H9 (cell line): Measurements from ENCODE around the gene GALNT13. TPM values are rescaled to one million over a fixed set of nuclear protein-coding genes. Genes with fewer than 3 reads are reported as not detected.

Source experiments
- DNase-seq: peaks from one replicate; pipeline ENCODE4 v3.0.0-alpha.2; 2017
- H2AFZ ChIP-seq: one replicate; pipeline ENCODE4 v1.6.1; 2013; ENCODE audit warnings: mild to moderate bottlenecking, low read length, control low read depth, moderate library complexity
- H2AK5ac ChIP-seq: 2 replicates; pipeline ENCODE4 v1.6.1; 2013; ENCODE audit warnings: low read length, control low read depth, mixed read lengths; ENCODE audit not compliant: insufficient read length
- H2BK120ac ChIP-seq: one replicate; pipeline ENCODE4 v1.6.1; 2013; ENCODE audit warnings: low read depth, mild to moderate bottlenecking, low read length, control low read depth, inconsistent platforms; ENCODE audit not compliant: poor library complexity, severe bottlenecking
- H2BK12ac ChIP-seq: 2 replicates; pipeline ENCODE4 v1.6.1; 2013; ENCODE audit warnings: low read length, control low read depth, mixed read lengths, low read depth; ENCODE audit not compliant: insufficient read length
- H2BK15ac ChIP-seq: 2 replicates; pipeline ENCODE4 v1.6.1; 2013; ENCODE audit warnings: low read depth, low read length, control low read depth
- H2BK20ac ChIP-seq: one replicate; pipeline ENCODE4 v1.6.1; 2013; ENCODE audit warnings: low read depth, mild to moderate bottlenecking, low read length, control low read depth, inconsistent platforms; ENCODE audit not compliant: poor library complexity, severe bottlenecking
- H2BK5ac ChIP-seq: 2 replicates; pipeline ENCODE4 v1.6.1; 2013; ENCODE audit warnings: low read length, control low read depth, mixed read lengths; ENCODE audit not compliant: insufficient read length
- H3K14ac ChIP-seq: 2 replicates; pipeline ENCODE4 v1.6.1; 2013; ENCODE audit warnings: low read length, control low read depth; ENCODE audit not compliant: insufficient read depth
- H3K18ac ChIP-seq: 2 replicates; pipeline ENCODE4 v1.6.1; 2013; ENCODE audit warnings: low read depth, mild to moderate bottlenecking, mixed read lengths, low read length, control low read depth; ENCODE audit not compliant: insufficient read length
- H3K23ac ChIP-seq: 2 replicates; pipeline ENCODE4 v1.6.1; 2013; ENCODE audit warnings: low read length, control low read depth, mixed read lengths, low read depth; ENCODE audit not compliant: insufficient read length
- H3K23me2 ChIP-seq: 2 replicates; pipeline ENCODE4 v1.6.1; 2013; ENCODE audit warnings: low read depth, mild to moderate bottlenecking, mixed read lengths, low read length, control low read depth; ENCODE audit not compliant: insufficient read length, poor library complexity, severe bottlenecking
- H3K27ac ChIP-seq: 2 replicates; pipeline ENCODE4 v1.5.1; 2013; ENCODE audit warnings: low read length, control low read depth, mixed read lengths, low read depth; ENCODE audit not compliant: insufficient read length
- H3K27me3 ChIP-seq: 2 replicates; pipeline ENCODE4 v1.6.1; 2013; ENCODE audit warnings: low read length, control low read depth, inconsistent platforms; ENCODE audit not compliant: insufficient read depth
- H3K4ac ChIP-seq: 2 replicates; pipeline ENCODE4 v1.6.1; 2013; ENCODE audit warnings: low read depth, mild to moderate bottlenecking, control low read depth, inconsistent platforms, low read length, moderate library complexity
- H3K4me1 ChIP-seq: 2 replicates; pipeline ENCODE4 v1.6.1; 2013; ENCODE audit warnings: low read length, control low read depth, inconsistent platforms; ENCODE audit not compliant: insufficient read depth
- H3K4me2 ChIP-seq: 2 replicates; pipeline ENCODE4 v1.6.1; 2013; ENCODE audit warnings: low read length, control low read depth, mixed read lengths; ENCODE audit not compliant: insufficient read length, insufficient read depth
- H3K56ac ChIP-seq: 2 replicates; pipeline ENCODE4 v1.6.1; 2013; ENCODE audit warnings: low read depth, mild to moderate bottlenecking, mixed read lengths, low read length, control low read depth; ENCODE audit not compliant: insufficient read length
- H3K79me1 ChIP-seq: 2 replicates; pipeline ENCODE4 v1.6.1; 2013; ENCODE audit warnings: low read depth, mild to moderate bottlenecking, moderate library complexity, low read length, control low read depth, inconsistent platforms; ENCODE audit not compliant: insufficient read depth, poor library complexity, severe bottlenecking
- H3K79me2 ChIP-seq: 2 replicates; pipeline ENCODE4 v1.6.1; 2013; ENCODE audit warnings: low read length, control low read depth, inconsistent platforms; ENCODE audit not compliant: insufficient read depth
- H3K9ac ChIP-seq: 2 replicates; pipeline ENCODE4 v1.6.1; 2013; ENCODE audit warnings: low read length, control low read depth, mixed read lengths; ENCODE audit not compliant: insufficient read length; ENCODE audit errors: extremely low read depth
- H3K9me3 ChIP-seq: one replicate; pipeline ENCODE4 v1.6.1; 2013; ENCODE audit warnings: low read depth, low read length, inconsistent platforms; ENCODE audit not compliant: control insufficient read depth
- H3T11ph ChIP-seq: one replicate; pipeline ENCODE4 v1.6.1; 2013; ENCODE audit warnings: mild to moderate bottlenecking, low read length, control low read depth, inconsistent platforms
- H4K20me1 ChIP-seq: one replicate; pipeline ENCODE4 v1.6.1; 2013; ENCODE audit not compliant: control insufficient read depth, insufficient read length, insufficient read depth
- H4K5ac ChIP-seq: 2 replicates; pipeline ENCODE4 v1.6.1; 2013; ENCODE audit warnings: low read depth, mild to moderate bottlenecking, mixed read lengths, low read length, control low read depth; ENCODE audit not compliant: insufficient read length
- H4K8ac ChIP-seq: replicated peaks from 2 replicates; pipeline ENCODE4 v1.6.1; 2013; ENCODE audit warnings: low read length, control low read depth, mixed read lengths, low read depth; ENCODE audit not compliant: insufficient read length
- H4K91ac ChIP-seq: 2 replicates; pipeline ENCODE4 v1.6.1; 2013; ENCODE audit warnings: low read depth, mild to moderate bottlenecking, moderate library complexity, mixed read lengths, low read length, control low read depth; ENCODE audit not compliant: insufficient read length
- H3K27ac Mint-ChIP-seq, 3 experiments: 2 replicates in 2 of 3; 3 replicates in 1 of 3; pipeline ENCODE4 v1.8.0; 2020 to 2021; ENCODE audit warnings: mixed read lengths in 3 of 3, mild to moderate bottlenecking in 1 of 3, moderate library complexity in 1 of 3
- H3K27me3 Mint-ChIP-seq: 2 replicates; pipeline ENCODE4 v1.8.0; 2021; ENCODE audit warnings: low read depth, mild to moderate bottlenecking, moderate library complexity, mixed read lengths
- H3K36me3 Mint-ChIP-seq, 3 experiments: 2 replicates in 2 of 3; 3 replicates in 1 of 3; pipeline ENCODE4 v1.8.0; 2020 to 2021; ENCODE audit warnings: low read depth in 3 of 3, mixed read lengths in 3 of 3; ENCODE audit not compliant: insufficient read depth in 1 of 3
- H3K4me1 Mint-ChIP-seq, 2 experiments: 2 replicates each; pipeline ENCODE4 v1.8.0; 2020; ENCODE audit warnings: mixed read lengths in 2 of 2
- H3K4me3 Mint-ChIP-seq, 2 experiments: 2 replicates in 1 of 2; 3 replicates in 1 of 2; pipeline ENCODE4 v1.8.0; 2020 to 2021; ENCODE audit warnings: mild to moderate bottlenecking in 2 of 2, mixed read lengths in 2 of 2, moderate library complexity in 1 of 2
- H3K9me3 Mint-ChIP-seq, 2 experiments: 2 replicates in 1 of 2; 3 replicates in 1 of 2; pipeline ENCODE4 v1.8.0; 2020; ENCODE audit warnings: mild to moderate bottlenecking in 2 of 2, mixed read lengths in 2 of 2, moderate library complexity in 1 of 2
- total RNA-seq: library from RNA; stranded (reverse); gene quantifications from 2 replicates; pipeline ENCODE4 v1.2.1, GENCODE V29; 2021
- TF ChIP-seq, protein P1 (sequence below): fragments of 200-600 bp; sonication (generic); conservative IDR thresholded peaks from 3 replicates; pipeline ENCODE4 v1.8.0; 2021; ENCODE audit warnings: antibody characterized with exemption, mild to moderate bottlenecking

The GALNT13 gene
- total RNA-seq, 1 experiment from 2014 or later, result 6.6 TPM

DNA sequence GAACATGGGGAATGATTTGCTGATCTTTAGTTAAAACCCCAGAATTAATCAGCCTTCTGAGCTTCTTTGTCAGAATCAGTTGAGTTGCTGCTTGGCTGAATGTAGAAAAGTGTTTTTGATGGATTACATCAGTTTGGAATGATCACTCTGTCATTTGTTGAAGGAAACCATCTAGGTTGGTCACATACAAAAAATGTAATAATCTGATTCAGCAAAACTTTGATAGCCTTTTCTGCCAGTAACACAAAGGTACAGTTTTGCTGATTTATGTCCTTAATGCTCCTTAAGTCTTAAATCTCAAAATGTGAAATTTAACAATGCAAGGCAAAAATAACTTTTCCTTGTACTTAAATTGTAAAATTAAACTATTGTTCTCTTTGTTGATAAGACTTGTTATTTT lies 74.3 kb downstream of the GALNT13 start:
- DNase-seq, result no peak
- Histone ChIP-seq H3K27me3 (no peaks in the 10 kb centered on the region), H3K4ac (no peak overlapping the region), H2BK12ac (no peak overlapping the region), H3K18ac (no peak overlapping the region), H4K8ac (no peak overlapping the region), H3K23ac (no peak overlapping the region), H2AK5ac (no peak overlapping the region), H3K23me2 (no peaks in the 10 kb centered on the region), H2BK20ac (no peak overlapping the region), H3K9ac (no peak overlapping the region), H2BK120ac (no peak overlapping the region), H2BK5ac (no peak overlapping the region), H3K27ac (no peak overlapping the region), H4K91ac (no peak overlapping the region), H3K4me2 (no peak overlapping the region), H3K4me1 (no peaks in the 10 kb centered on the region), H4K5ac (no peak overlapping the region), H3K79me2 (no peaks in the 10 kb centered on the region), H2BK15ac (no peak overlapping the region), H4K20me1 (no peaks in the 10 kb centered on the region), H2AFZ (no peak overlapping the region), H3K9me3 (no peaks in the 10 kb centered on the region), H3T11ph (no peak overlapping the region), H3K79me1 (no peaks in the 10 kb centered on the region), H3K14ac (no peak overlapping the region), H3K56ac (no peak overlapping the region)
- no peak overlapping the region for H3K4me3 Mint-ChIP-seq
- peaks cover 0 to 2% of the 10 kb centered on the region in 2 experiments; a peak in 2 of 4 replicates for H3K4me1 Mint-ChIP-seq
- H3K36me3 Mint-ChIP-seq, result no peaks in the 10 kb centered on the region; a peak in 1 of 7 replicates
- TF ChIP-seq, protein P1, sequence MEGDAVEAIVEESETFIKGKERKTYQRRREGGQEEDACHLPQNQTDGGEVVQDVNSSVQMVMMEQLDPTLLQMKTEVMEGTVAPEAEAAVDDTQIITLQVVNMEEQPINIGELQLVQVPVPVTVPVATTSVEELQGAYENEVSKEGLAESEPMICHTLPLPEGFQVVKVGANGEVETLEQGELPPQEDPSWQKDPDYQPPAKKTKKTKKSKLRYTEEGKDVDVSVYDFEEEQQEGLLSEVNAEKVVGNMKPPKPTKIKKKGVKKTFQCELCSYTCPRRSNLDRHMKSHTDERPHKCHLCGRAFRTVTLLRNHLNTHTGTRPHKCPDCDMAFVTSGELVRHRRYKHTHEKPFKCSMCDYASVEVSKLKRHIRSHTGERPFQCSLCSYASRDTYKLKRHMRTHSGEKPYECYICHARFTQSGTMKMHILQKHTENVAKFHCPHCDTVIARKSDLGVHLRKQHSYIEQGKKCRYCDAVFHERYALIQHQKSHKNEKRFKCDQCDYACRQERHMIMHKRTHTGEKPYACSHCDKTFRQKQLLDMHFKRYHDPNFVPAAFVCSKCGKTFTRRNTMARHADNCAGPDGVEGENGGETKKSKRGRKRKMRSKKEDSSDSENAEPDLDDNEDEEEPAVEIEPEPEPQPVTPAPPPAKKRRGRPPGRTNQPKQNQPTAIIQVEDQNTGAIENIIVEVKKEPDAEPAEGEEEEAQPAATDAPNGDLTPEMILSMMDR, result no peak
- H3K27me3 Mint-ChIP-seq, result no peaks in the 10 kb centered on the region
- no peaks in the 10 kb centered on the region for H3K9me3 Mint-ChIP-seq
- H3K27ac Mint-ChIP-seq, result no peak overlapping the region
